Liver (tissue), 9 donors: ENCODE data around the gene LRMDA. TPM values are rescaled to one million over a fixed set of nuclear protein-coding genes. Genes with fewer than 3 reads are reported as not detected.

ENCODE experiments used
- DNase-seq: peaks from one replicate; pipeline ENCODE4 v3.0.0-alpha.2; 2017; ENCODE audit warnings: low spot score
- H3K27ac ChIP-seq, 2 donors: one replicate each; pipeline ENCODE4 v1.7.0; 2013; ENCODE audit warnings: inconsistent platforms in 2 of 2, low read length in 2 of 2, control low read depth in 1 of 2, low read depth in 1 of 2, mild to moderate bottlenecking in 1 of 2
- H3K27me3 ChIP-seq, 4 donors: one replicate each; pipeline versions ENCODE4 v1.6.1 to v1.7.0; 2013; ENCODE audit warnings: low read length in 3 of 4, inconsistent platforms in 1 of 4, mild to moderate bottlenecking in 1 of 4, moderate library complexity in 1 of 4; ENCODE audit not compliant: control insufficient read depth in 4 of 4, insufficient read depth in 4 of 4
- H3K36me3 ChIP-seq, 4 donors: one replicate each; pipeline versions ENCODE4 v1.6.1 to v1.7.0; 2013; ENCODE audit warnings: low read length in 3 of 4, mild to moderate bottlenecking in 3 of 4, low read depth in 1 of 4, moderate library complexity in 1 of 4; ENCODE audit not compliant: control insufficient read depth in 4 of 4, insufficient read depth in 3 of 4
- H3K4me1 ChIP-seq, 4 donors: one replicate each; pipeline versions ENCODE4 v1.6.1 to v1.7.0; 2013; ENCODE audit warnings: low read length in 3 of 4, mild to moderate bottlenecking in 3 of 4, moderate library complexity in 1 of 4; ENCODE audit not compliant: control insufficient read depth in 4 of 4, insufficient read depth in 4 of 4
- H3K4me3 ChIP-seq, 3 donors: one replicate each; pipeline versions ENCODE4 v1.6.1 to v1.7.0; 2013; ENCODE audit warnings: low read length in 3 of 3, control low read depth in 1 of 3, low read depth in 1 of 3, mild to moderate bottlenecking in 1 of 3
- H3K9ac ChIP-seq, 2 donors: one replicate each; pipeline ENCODE4 v1.7.0; 2013; ENCODE audit warnings: low read length in 2 of 2, mild to moderate bottlenecking in 2 of 2, moderate library complexity in 2 of 2, control low read depth in 1 of 2, low read depth in 1 of 2
- H3K9me3 ChIP-seq, 4 donors: one replicate each; pipeline versions ENCODE4 v1.6.1 to v1.7.0; 2013; ENCODE audit warnings: low read length in 3 of 4; ENCODE audit not compliant: control insufficient read depth in 4 of 4
- ATF3 ChIP-seq: IDR thresholded peaks from 2 replicates; pipeline ENCODE4 v1.6.1; 2016; ENCODE audit warnings: antibody characterized with exemption
- EGR1 ChIP-seq, 2 donors: IDR thresholded peaks; 2 replicates each; pipeline ENCODE4 v1.6.1; 2016 to 2018; ENCODE audit warnings: antibody characterized with exemption in 2 of 2, low read depth in 2 of 2
- FOXA2 ChIP-seq: IDR thresholded peaks from 2 replicates; pipeline ENCODE4 v1.6.1; 2016; ENCODE audit warnings: antibody characterized with exemption
- GABPA ChIP-seq, 2 donors: IDR thresholded peaks in 1 of 2; conservative IDR thresholded peaks in 1 of 2; 2 replicates each; pipeline ENCODE4 v1.6.1; 2016; ENCODE audit warnings: antibody characterized with exemption in 2 of 2, mild to moderate bottlenecking in 1 of 2, moderate library complexity in 1 of 2
- HNF4A ChIP-seq, 2 donors: conservative IDR thresholded peaks; 2 replicates each; pipeline ENCODE4 v1.6.1; 2016; ENCODE audit warnings: antibody characterized with exemption in 2 of 2, mild to moderate bottlenecking in 2 of 2
- HNF4G ChIP-seq: IDR thresholded peaks from 2 replicates; pipeline ENCODE4 v1.6.1; 2016; ENCODE audit warnings: antibody characterized with exemption
- JUND ChIP-seq, 2 donors: IDR thresholded peaks; 2 replicates each; pipeline ENCODE4 v1.6.1; 2016; ENCODE audit warnings: antibody characterized with exemption in 2 of 2
- MAX ChIP-seq: IDR thresholded peaks from 2 replicates; pipeline ENCODE4 v1.6.1; 2016; ENCODE audit warnings: antibody characterized with exemption
- NR2F2 ChIP-seq: IDR thresholded peaks from 2 replicates; pipeline ENCODE4 v1.6.1; 2016; ENCODE audit warnings: antibody characterized with exemption
- RAD21 ChIP-seq, 2 donors: IDR thresholded peaks; 2 replicates each; pipeline ENCODE4 v1.6.1; 2016; ENCODE audit warnings: antibody characterized with exemption in 2 of 2, mild to moderate bottlenecking in 2 of 2
- REST ChIP-seq: IDR thresholded peaks from 2 replicates; pipeline ENCODE4 v1.6.1; 2016; ENCODE audit warnings: antibody characterized with exemption, mild to moderate bottlenecking
- RXRA ChIP-seq, 2 donors: IDR thresholded peaks; 2 replicates each; pipeline ENCODE4 v1.6.1; 2017 to 2018; ENCODE audit warnings: antibody characterized with exemption in 2 of 2, mild to moderate bottlenecking in 1 of 2
- SP1 ChIP-seq: IDR thresholded peaks from 2 replicates; pipeline ENCODE4 v1.6.1; 2018; ENCODE audit warnings: antibody characterized with exemption, mild to moderate bottlenecking
- TAF1 ChIP-seq: conservative IDR thresholded peaks from 2 replicates; pipeline ENCODE4 v1.6.1; 2016; ENCODE audit warnings: antibody characterized with exemption, mild to moderate bottlenecking
- WGBS: extraction: QIAGEN DNeasy Blood & Tissue Kit; methylation state at CpG from one replicate; pipeline ENCODE4 v1.1.7; 2013; 5-methylcytosine and 5-hydroxymethylcytosine counted together
- polyA plus RNA-seq, 2 donors: library from polyadenylated mRNA; stranded (reverse) in 1 of 2; unstranded in 1 of 2; fragments of 200-250 nt in 1 of 2; fragments of >200 nt in 1 of 2; fragmentation: Nextera tagmentation in 1 of 2; extraction: Ambion mirVana in 1 of 2; gene quantifications; one replicate each; pipeline versions ENCODE4 v1.2.1 to v1.2.3, GENCODE V29; 2013 to 2015
- total RNA-seq, 2 donors: library from RNA; depleted of rRNA; stranded (reverse); fragments of >200 nt; gene quantifications; one replicate each; pipeline ENCODE4 v1.2.3, GENCODE V29; 2014
- TF ChIP-seq, protein P1 (sequence below): fragments of 150-350 bp; IDR thresholded peaks from 2 replicates; pipeline ENCODE4 v1.5.1; 2017; ENCODE audit warnings: improper control_type of control experiment, low read depth, low read length; ENCODE audit not compliant: missing input control
- TF ChIP-seq, protein P2 (sequence below): IDR thresholded peaks from 2 replicates; pipeline ENCODE4 v1.6.1; 2016; ENCODE audit warnings: antibody characterized with exemption
- donor health status: healthy.
- donor health status: healthy.
- donor health status: healthy.
- donor health status: healthy.
- donor health status: healthy.

The LRMDA gene
- total and polyA plus RNA-seq, 4 donors, result 7.9 to 15.8 (median 11.3) TPM

GRCh38 chr10:76255241-76255640 is 823.8 kb downstream of the LRMDA start:
- TF ChIP-seq HNF4G (no peak), JUND (IDR thresholded peaks at IDR 0.05) (no peak), EGR1 (IDR thresholded peaks at IDR 0.05; ENCODE audit: low read depth in 2 of 2) (no peak), GABPA (IDR thresholded peaks at IDR 0.05 in 1 of 2, conservative IDR thresholded peaks at IDR 0.05 in 1 of 2) (no peak), MAX (no peak)
- H3K4me1 ChIP-seq, result no peaks in the 10 kb centered on the region
- H3K36me3 ChIP-seq, result no peaks in the 10 kb centered on the region
- H3K9me3 ChIP-seq, result no peaks in the 10 kb centered on the region
- WGBS, result 98% methylated on average over 1 of the region's 1 CpG
- H3K27ac ChIP-seq, result no peak overlapping the region
- no peak overlapping the region for H3K9ac ChIP-seq
- no peak overlapping the region for H3K4me3 ChIP-seq
- H3K27me3 ChIP-seq, result no peaks in the 10 kb centered on the region
- DNase-seq, result no peak

DNA sequence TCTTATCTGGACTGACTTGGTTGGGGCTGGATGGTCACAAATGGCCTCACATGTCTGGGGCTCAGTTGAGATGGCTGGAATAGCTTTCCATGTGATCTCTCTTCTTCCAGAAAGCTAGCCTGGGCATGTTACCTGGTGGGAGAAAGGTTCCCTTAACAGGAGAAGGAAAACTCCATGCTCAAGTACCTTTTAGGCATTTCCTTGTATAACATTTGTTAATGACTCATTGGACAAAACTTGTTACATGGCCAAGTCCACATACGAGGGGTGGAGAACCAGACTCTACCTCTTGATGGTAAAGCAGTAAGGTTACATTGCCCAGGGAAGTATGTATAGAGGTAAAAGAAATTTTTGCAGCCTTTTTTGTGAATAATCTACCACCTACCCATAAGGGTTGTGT is 826.4 kb downstream of the LRMDA start:
- Histone ChIP-seq H3K4me1 (no peaks in the 10 kb centered on the region), H3K4me3 (no peak overlapping the region), H3K9me3 (no peaks in the 10 kb centered on the region), H3K36me3 (peaks cover 0 to 2% (median 0%) of the 10 kb centered on the region in 4 donors), H3K27ac (no peak overlapping the region), H3K27me3 (no peaks in the 10 kb centered on the region), H3K9ac (no peak overlapping the region)
- TF ChIP-seq JUND (IDR thresholded peaks at IDR 0.05) (no peak), HNF4A (conservative IDR thresholded peaks at IDR 0.05) (no peak), HNF4G (no peak), RXRA (IDR thresholded peaks at IDR 0.05) (no peak), NR2F2 (no peak), ATF3 (no peak), MAX (no peak), TAF1 (no peak), RAD21 (IDR thresholded peaks at IDR 0.05) (no peak), EGR1 (IDR thresholded peaks at IDR 0.05; ENCODE audit: low read depth in 2 of 2) (no peak), GABPA (IDR thresholded peaks at IDR 0.05 in 1 of 2, conservative IDR thresholded peaks at IDR 0.05 in 1 of 2) (no peak), REST (no peak), SP1 (no peak), FOXA2 (no peak)
- TF ChIP-seq, protein P1, sequence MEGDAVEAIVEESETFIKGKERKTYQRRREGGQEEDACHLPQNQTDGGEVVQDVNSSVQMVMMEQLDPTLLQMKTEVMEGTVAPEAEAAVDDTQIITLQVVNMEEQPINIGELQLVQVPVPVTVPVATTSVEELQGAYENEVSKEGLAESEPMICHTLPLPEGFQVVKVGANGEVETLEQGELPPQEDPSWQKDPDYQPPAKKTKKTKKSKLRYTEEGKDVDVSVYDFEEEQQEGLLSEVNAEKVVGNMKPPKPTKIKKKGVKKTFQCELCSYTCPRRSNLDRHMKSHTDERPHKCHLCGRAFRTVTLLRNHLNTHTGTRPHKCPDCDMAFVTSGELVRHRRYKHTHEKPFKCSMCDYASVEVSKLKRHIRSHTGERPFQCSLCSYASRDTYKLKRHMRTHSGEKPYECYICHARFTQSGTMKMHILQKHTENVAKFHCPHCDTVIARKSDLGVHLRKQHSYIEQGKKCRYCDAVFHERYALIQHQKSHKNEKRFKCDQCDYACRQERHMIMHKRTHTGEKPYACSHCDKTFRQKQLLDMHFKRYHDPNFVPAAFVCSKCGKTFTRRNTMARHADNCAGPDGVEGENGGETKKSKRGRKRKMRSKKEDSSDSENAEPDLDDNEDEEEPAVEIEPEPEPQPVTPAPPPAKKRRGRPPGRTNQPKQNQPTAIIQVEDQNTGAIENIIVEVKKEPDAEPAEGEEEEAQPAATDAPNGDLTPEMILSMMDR, result no peak
- TF ChIP-seq, protein P2, sequence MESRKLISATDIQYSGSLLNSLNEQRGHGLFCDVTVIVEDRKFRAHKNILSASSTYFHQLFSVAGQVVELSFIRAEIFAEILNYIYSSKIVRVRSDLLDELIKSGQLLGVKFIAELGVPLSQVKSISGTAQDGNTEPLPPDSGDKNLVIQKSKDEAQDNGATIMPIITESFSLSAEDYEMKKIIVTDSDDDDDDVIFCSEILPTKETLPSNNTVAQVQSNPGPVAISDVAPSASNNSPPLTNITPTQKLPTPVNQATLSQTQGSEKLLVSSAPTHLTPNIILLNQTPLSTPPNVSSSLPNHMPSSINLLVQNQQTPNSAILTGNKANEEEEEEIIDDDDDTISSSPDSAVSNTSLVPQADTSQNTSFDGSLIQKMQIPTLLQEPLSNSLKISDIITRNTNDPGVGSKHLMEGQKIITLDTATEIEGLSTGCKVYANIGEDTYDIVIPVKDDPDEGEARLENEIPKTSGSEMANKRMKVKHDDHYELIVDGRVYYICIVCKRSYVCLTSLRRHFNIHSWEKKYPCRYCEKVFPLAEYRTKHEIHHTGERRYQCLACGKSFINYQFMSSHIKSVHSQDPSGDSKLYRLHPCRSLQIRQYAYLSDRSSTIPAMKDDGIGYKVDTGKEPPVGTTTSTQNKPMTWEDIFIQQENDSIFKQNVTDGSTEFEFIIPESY, result no peak
- no peak for DNase-seq
- 96% methylated on average over 1 of the region's 1 CpG for WGBS
